Measurements from ENCODE around the gene PPIE.

PPIE gene

GRCh38 chr1:39738622-39739366 lies at the start of gene PPIE:
TSS of gene PPIE (plus strand) at chr1:39738882. CDS start at chr1:39738901, 19 bp downstream.
- DNase-seq, result peak; percentile 64 to 98 (median 90)

DNA sequence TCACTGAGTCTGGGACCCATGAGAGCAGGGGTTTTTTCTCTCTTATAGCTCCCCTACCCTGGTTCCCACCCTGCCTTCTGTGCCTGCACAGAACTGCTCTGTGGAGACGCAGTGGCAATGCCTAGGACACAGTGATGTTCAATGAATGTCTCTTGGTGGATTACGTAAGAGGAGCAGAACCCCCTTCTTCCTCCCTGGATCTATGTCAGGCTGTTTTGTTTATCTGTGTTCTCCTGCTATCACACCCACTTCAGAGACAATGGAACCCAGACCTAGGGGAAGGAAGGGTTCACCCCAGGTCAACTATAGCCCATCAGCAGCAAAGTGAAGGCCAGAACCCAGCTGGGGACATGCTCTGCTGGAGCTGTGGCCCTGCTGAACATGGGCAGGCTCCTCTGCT lies 49.5 kb upstream of the PPIE start:
- DNase-seq, result no peak

DNA sequence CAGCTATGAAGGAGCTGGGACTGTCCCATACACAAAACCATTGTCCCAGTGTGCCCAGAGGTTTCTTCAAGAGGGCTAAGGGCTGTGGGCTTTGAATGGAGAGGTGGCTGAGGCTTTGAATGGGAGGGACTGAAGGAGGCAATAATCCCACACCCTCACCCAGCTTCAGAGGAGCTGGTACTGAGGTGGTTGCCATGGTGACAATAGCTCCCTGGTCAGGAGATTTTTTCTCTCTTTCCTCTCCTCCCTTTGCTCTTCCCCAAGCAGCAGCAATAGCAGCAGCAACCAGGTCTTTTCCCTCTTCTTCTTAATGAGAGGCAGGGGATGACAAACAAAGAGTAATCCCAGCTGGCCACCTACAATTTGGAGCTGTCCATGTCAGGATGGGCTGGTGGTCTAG lies 49.0 kb upstream of the PPIE start:
- DNase-seq, result peak in 17 of 58 donors; percentile 9 to 58 (median 26)

DNA sequence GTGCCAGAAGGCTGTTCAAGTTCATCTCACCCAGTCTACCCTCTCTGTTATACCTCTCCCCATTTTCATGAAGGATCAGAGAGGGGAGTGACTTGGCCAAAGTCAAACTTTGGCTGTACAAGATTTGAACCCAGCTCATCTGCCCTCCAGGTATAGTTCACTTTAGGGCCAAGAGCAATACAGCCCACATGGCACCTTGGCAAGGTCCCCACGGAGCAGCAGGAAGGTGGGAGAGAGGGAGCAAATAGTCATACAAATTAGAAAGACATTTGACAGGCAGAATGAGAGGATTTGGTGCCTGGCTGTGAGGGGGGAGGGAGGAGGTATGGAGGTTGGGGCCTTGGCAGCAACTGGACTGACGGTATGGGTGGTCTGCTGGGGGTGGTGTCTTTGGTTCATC lies 48.5 kb upstream of the PPIE start:
- DNase-seq, result no peak

DNA sequence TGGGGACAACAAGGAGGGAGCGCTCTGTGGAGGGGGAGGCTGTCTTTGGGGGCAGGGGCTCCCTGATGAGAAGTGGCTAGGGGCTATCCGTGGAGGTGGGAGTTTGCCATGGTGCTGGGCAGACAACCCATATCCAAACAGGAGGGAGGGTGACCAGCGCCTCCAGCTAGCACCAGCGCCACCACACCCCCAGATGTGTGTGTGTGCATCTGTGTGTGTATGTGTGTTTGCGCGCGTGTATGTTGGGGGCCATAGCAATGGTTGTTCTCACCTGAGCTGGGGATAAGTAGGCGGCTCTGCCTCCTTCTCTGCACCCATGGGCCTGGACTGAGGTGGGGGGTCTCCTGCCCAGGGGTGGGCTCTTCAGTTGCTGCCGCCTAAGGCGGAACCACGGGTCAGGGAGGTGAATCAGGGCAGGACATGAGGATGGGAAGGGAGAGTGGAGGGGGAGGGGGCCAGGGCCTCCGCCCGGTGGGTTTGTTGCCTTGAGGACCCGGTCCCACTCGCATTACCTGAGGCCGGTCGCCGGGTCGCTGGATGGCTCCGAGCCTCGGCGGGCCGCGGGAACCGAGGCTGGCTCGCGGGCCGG lies 47.8 kb upstream of the PPIE start:
- DNase-seq, result peak in 1 of 58 donors; percentile 69

DNA sequence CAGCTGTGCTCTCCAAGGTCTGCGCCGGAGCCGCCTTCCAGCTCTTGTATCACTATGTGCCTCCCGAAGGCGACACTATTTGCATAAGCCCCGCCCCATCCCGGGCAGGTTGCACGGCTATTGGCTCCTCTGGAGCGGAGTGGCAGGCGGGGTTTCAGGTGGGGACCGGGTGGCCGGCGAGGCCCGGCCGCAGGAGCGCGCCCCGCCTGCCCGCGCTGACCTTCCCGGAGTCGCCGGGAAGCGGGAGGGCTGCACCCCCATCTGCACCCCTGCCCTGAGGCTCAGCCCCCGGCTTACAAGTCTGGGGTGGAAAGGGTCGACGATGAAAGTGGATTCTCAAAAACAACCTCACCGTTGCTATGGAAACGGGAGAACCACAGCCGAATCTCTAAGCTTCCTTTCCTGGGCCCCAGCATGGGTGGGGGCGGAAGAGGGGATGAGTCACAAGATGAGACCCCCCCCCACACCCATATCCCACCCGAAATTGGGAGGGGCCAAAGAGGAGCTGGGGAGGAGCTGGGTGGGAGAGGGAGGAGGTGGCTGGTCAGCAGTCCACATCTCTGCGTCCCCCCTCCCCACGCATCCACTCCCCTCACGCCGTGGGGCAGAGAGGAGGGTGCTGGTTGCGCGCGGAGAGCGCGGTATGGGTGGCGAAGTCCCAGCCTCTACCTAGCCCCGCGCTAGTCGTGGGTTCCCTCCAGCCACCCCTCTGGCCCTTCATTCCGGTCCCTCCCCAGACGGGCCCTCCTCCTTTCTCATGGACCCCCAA lies 47.1 kb upstream of the PPIE start, which contains the start of gene HPCAL4:
Gene HPCAL4, minus strand, starts transcription at position 51 of the 769 bp plus-strand sequence. CDS start 6,830 bp downstream, outside the sequence.
- peak; percentile 38 to 95 (median 83) for DNase-seq

GRCh38 chr1:39692152-39693074 lies 46.3 kb upstream of the PPIE start:
- peak in 9 of 58 donors; percentile 27 to 72 (median 44) for DNase-seq

- DNase-seq, result no peak
These were observed 44.7 kb upstream of the PPIE start for GRCh38 chr1:39694026-39694425.

DNA sequence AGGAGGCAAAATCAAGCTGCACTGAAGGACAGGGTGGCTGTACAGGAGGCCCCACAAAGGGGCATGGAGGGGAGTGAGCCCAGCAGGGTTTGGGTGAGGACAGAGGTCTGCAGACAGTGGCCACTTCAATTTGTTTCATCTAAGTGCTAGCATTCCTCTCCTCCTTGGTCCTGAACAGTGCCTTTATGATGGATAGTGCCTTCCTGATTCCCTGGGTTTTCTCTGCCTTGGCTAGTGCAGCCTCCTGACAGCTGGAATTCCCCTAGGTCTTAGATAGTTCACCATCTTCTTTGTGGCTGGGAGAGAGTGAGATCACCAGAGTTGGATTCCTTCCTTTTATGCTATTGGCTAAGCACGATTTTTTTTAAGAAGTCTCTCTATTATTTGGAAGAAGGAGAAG lies 43.7 kb upstream of the PPIE start:
- no peak for DNase-seq

DNA sequence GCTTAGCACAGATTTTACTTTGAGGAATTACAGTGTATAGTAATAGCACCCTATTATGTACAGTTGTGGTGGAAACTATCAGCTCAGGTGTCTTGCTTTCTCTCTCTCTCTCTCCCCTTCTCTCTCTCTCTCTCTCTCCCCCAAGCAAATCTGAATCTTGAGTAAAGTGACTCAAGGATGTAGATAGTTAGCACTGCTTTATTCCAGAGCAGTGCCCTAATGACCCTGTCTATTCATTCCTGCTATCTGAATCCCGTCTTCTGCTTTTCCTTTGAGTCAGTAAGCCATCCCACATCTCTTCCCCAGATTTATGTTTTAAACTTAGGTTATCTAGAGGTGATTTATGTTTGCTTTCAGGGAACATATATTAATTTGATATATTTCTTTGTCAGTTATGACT lies 42.2 kb upstream of the PPIE start:
- no peak for DNase-seq

DNA sequence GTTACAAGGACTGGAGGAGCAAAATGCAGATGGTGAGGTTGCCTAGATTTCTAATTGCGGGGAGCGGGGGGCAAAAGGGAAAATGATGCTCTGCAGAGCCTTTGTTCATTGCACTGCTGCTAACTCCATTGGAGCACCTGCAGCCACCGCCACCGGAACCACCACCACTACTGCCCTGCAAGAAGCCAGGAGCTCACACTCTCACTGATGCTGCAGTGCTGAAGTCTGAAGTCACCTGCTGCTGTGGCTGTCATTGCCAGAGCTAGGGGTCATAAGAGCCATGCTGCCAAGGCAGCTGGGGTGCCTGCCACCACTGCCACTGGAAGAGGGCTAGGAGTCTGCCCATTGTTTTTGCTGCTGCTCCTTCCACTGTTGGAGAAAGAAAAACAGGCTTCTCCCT lies 40.1 kb upstream of the PPIE start:
- no peak for DNase-seq

DNA sequence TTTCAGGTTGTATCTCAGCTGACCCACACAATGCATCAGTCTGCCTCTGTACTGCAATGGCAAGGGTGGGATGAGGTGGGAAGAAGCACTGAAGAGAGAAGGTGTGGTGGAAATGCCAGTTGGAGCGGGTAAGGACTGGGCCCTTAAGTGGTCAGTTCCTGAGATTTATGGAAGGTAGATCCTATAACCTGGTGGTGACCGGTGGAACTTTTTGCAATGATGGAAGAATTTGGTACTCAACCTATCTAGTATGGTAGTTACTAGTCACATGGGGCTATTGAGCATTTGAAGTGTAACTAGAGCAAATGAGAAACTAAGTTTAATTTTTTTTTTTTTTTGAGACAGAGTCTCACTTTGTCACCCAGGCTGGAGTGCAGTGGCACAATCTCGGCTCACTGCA lies 39.3 kb upstream of the PPIE start:
- DNase-seq, result no peak

GRCh38 chr1:39700348-39700747 lies 38.3 kb upstream of the PPIE start:
- DNase-seq, result no peak

- DNase-seq, result peak in 2 of 58 donors; percentile 33 to 48
These were observed 37.6 kb upstream of the PPIE start for GRCh38 chr1:39701049-39701439.

DNA sequence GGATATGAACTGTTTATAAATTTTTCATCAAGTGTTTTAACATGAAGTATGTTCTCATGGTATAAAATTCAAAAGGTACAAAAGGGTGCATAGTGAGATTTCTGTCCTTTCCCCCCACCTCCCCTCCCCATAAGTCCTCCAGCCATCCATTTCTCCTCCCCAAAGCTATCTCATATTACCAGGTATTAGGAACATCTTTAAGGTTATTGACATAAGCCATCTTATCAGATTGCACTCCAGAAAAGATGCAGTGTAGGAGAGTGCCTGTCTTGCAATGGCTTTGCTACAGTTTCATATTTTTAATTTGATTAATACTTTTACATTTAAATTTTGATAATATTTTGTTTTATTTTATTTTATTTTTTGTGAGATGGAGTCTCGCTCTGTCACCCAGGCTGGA lies 33.9 kb upstream of the PPIE start:
- no peak for DNase-seq

DNA sequence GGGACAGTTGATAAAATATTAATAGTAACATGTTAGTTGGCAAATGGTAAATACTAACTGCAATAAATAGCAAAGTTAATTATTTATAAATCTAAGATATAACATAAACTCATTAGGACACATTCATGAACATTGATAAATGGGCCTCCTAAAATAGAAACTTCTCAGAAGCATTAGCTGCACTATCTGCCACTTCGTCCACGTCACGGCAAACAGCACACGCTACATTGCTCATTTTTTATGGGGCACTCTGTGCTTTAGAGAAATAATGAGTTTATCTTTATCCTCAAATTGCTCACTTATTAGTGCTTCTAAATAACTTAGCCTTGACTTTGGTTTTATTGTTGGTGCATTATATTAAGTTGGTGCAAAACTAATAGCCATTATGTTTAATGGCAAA lies 31.2 kb upstream of the PPIE start:
- DNase-seq, result no peak

GRCh38 chr1:39711104-39711965 lies 27.3 kb upstream of the PPIE start:
- DNase-seq, result no peak

DNA sequence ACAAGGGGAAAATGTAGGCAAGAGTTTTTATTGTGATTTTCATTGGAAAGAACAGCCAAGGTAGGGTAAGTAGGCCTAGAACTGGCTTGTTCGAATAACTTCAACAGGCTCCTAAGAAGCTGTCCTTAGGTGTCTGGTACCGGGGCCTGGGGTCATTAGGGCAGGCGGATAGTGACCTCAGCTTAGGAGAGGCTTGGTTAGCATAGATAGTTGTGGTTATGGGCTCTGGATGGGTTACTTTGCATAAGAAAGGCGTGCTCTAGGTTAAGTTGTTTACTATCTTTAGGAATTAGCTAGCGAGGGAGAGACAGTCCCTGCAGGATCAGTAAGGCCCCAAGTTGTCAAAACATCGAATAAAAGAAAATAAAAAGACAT lies 26.7 kb upstream of the PPIE start:
- DNase-seq, result no peak

- no peak for DNase-seq
These were observed 25.1 kb upstream of the PPIE start for GRCh38 chr1:39713557-39713956.

- no peak for DNase-seq
These were observed 20.9 kb upstream of the PPIE start for GRCh38 chr1:39717809-39718208.
